ENCODE measurements around the gene INCENP. TPM values are rescaled to one million over a fixed set of nuclear protein-coding genes. Genes with fewer than 3 reads are reported as not detected.

INCENP gene
- total RNA-seq, 4 donors from 2014 or later = 33.8 to 84.0 (median 53.1) TPM

GRCh38 chr11:62119569-62119968, 4.2 kb upstream of the INCENP start:
- no peak overlapping the region for H3K27ac ChIP-seq
- intact Hi-C loops (cut with DNase I) = no loop called here

GRCh38 chr11:62120001-62120400, 3.8 kb upstream of the INCENP start:
- H3K36me3 ChIP-seq = no peaks in the 10 kb centered on the region
- H3K9me3 ChIP-seq = no peaks in the 10 kb centered on the region
- no peak overlapping the region for H3K27ac ChIP-seq
- no peak overlapping the region for H3K4me3 ChIP-seq
- peaks cover 9 to 13% (median 9%) of the 10 kb centered on the region in 3 donors for H3K4me1 ChIP-seq
- no peak for TF ChIP-seq CTCF (IDR thresholded peaks at IDR 0.05)
- TF ChIP-seq POLR2A (IDR thresholded peaks at IDR 0.05) = no peak
- H3K27me3 ChIP-seq = no peaks in the 10 kb centered on the region
- 75 to 78% methylated on average over 4 of the region's 4 CpGs for WGBS, 2 donors
- intact Hi-C loops (cut with DNase I) = no loop called here
- DNase-seq = no peak

More at GRCh38 chr11:62119569-62119968, 4.2 kb upstream of the INCENP start:
- H3K4me1 ChIP-seq = peaks cover 5 to 9% (median 5%) of the 10 kb centered on the region in 3 donors
- H3K9me3 ChIP-seq = no peaks in the 10 kb centered on the region
- no peaks in the 10 kb centered on the region for H3K36me3 ChIP-seq
- no peak for DNase-seq
- TF ChIP-seq CTCF (IDR thresholded peaks at IDR 0.05) (no peak), POLR2A (IDR thresholded peaks at IDR 0.05) (no peak)
- H3K27me3 ChIP-seq = no peaks in the 10 kb centered on the region
- 78 to 90% methylated on average over 3 of the region's 3 CpGs for WGBS, 2 donors
- H3K4me3 ChIP-seq = no peak overlapping the region

- 79 to 86% methylated on average over 3 to 5 of the region's 5 CpGs for WGBS, 2 donors
- DNase-seq = no peak
- H3K27ac ChIP-seq = no peak overlapping the region
- H3K36me3 ChIP-seq = no peaks in the 10 kb centered on the region
- peaks cover 13 to 18% (median 13%) of the 10 kb centered on the region in 3 donors for H3K4me1 ChIP-seq
- no peak overlapping the region for H3K4me3 ChIP-seq
- H3K27me3 ChIP-seq = no peaks in the 10 kb centered on the region
- no peak for TF ChIP-seq CTCF (IDR thresholded peaks at IDR 0.05)
- no peak for TF ChIP-seq POLR2A (IDR thresholded peaks at IDR 0.05)
- intact Hi-C loops (cut with DNase I) = no loop called here
- no peaks in the 10 kb centered on the region for H3K9me3 ChIP-seq
Measured at GRCh38 chr11:62120431-62120830, 3.4 kb upstream of the INCENP start.

DNA sequence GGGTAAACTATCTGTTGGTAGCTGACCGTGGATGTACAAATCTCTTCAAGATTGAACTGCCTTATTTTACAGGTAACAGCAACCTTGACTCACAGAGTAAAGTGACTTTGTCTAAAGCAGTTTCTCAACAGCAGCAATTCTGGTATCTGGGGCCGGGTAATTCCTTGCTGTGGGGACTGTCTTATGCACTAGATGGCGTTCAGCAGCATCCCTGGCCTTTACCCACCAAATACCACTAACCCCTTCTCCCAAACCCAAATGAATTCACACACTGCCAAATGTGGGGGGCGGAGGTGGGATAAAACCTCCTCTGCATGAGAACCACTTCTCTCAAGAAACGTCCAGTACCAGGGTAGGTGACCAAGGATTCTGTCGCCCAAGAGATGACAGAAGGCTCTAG, 1.7 kb upstream of the INCENP start:
- Histone ChIP-seq H3K27ac (no peak overlapping the region), H3K9me3 (no peaks in the 10 kb centered on the region), H3K4me1 (peaks cover 17 to 31% (median 19%) of the 10 kb centered on the region in 3 donors), H3K4me3 (no peak overlapping the region), H3K27me3 (no peaks in the 10 kb centered on the region), H3K36me3 (no peaks in the 10 kb centered on the region)
- TF ChIP-seq POLR2A (IDR thresholded peaks at IDR 0.05) (no peak), CTCF (IDR thresholded peaks at IDR 0.05) (no peak)
- DNase-seq = no peak
- 72 to 81% methylated on average over 5 to 6 of the region's 6 CpGs for WGBS, 2 donors
- intact Hi-C loops (cut with DNase I) = no loop called here

- H3K4me3 ChIP-seq = peak overlapping the region; percentile 67 to 97 (median 83)
- H3K4me1 ChIP-seq = peaks cover 17 to 31% (median 19%) of the 10 kb centered on the region in 3 donors
- H3K27me3 ChIP-seq = no peaks in the 10 kb centered on the region
- no peaks in the 10 kb centered on the region for H3K9me3 ChIP-seq
- H3K36me3 ChIP-seq = peaks cover 9 to 18% (median 10%) of the 10 kb centered on the region in 3 donors
- TF ChIP-seq CTCF (IDR thresholded peaks at IDR 0.05) (no peak), POLR2A (IDR thresholded peaks at IDR 0.05) (no peak)
- DNase-seq = no peak
- intact Hi-C loops (cut with DNase I) = no loop called here
- H3K27ac ChIP-seq = peak overlapping the region; percentile 86 to 94 (median 89)
- 4 to 8% methylated on average over 5 to 12 of the region's 39 CpGs for WGBS, 2 donors
Measured at GRCh38 chr11:62124186-62125113, 639 bp downstream of the INCENP start.
